GM12874 (cell line): ENCODE results near the gene IDUA.

Experiments
- TF ChIP-seq, protein P1 (sequence below): IDR thresholded peaks from 2 replicates; pipeline ENCODE4 v1.5.1; 2011; ENCODE audit warnings: low read depth, mild to moderate bottlenecking, control low read depth, low read length, moderate library complexity; ENCODE audit not compliant: insufficient read depth

Gene IDUA

GRCh38 chr4:1010395-1011021 is 23.7 kb downstream of the IDUA start:
- TF ChIP-seq, protein P1, sequence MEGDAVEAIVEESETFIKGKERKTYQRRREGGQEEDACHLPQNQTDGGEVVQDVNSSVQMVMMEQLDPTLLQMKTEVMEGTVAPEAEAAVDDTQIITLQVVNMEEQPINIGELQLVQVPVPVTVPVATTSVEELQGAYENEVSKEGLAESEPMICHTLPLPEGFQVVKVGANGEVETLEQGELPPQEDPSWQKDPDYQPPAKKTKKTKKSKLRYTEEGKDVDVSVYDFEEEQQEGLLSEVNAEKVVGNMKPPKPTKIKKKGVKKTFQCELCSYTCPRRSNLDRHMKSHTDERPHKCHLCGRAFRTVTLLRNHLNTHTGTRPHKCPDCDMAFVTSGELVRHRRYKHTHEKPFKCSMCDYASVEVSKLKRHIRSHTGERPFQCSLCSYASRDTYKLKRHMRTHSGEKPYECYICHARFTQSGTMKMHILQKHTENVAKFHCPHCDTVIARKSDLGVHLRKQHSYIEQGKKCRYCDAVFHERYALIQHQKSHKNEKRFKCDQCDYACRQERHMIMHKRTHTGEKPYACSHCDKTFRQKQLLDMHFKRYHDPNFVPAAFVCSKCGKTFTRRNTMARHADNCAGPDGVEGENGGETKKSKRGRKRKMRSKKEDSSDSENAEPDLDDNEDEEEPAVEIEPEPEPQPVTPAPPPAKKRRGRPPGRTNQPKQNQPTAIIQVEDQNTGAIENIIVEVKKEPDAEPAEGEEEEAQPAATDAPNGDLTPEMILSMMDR = no peak

GRCh38 chr4:1011022-1011665 is 24.3 kb downstream of the IDUA start, which contains the start of gene FGFRL1:
FGFRL1 (plus strand) TSS chr4:1011626; CDS start chr4:1012486, 860 bp downstream.
- TF ChIP-seq, protein P1 = no peak

DNA sequence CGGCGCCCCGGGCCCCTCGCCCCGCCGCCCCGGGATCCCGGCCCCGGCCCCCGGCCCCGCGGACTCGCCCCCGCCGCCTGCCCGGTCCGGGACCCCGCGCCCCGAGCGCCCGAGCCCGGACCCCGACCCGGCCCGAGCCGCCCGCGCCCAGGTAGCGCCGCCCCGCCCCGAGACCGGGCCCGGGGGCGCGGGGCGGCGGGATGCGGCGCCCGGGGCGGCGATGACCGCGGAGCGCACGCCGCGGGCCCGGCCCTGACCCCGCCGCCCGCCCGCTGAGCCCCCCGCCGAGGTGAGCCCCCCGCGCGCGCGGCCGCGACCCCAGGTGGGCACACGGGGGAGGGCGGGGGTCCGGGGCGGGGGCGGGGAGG is 24.8 kb downstream of the IDUA start:
- TF ChIP-seq, protein P1 = no peak

DNA sequence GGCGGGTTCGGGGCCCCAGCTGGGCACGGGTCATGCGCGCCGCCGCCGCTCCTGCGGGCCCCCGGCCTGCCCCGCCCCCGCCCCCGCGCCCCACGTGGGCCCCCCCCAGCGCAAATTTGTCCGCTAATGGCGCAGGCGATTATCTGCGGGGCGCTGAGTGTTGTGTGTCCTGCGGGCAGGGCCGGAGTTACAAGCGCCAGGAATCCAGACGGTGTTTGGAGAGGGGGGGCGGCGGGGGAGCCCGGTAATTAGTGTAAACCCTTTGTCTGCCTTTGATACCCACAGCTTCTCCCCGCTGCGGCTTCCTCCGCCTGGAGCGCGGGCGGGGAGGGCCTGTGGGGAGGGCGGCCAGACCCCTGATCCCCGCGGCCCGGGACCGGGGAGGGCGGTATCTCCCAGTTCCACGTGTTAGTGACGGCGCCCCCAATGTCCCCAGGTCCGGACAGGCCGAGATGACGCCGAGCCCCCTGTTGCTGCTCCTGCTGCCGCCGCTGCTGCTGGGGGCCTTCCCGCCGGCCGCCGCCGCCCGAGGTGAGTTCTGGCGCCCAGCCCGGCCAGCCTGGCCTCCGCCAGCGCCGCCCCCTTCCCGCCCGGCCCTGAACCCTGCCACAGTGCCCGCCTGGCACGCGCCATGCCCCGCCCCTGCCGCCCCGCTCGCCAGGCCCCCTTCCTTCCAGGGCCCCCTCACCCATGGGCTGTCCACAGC is 25.3 kb downstream of the IDUA start:
- TF ChIP-seq, protein P1 = no peak

GRCh38 chr4:1013225-1014073 is 26.6 kb downstream of the IDUA start:
- TF ChIP-seq, protein P1 = no peak

DNA sequence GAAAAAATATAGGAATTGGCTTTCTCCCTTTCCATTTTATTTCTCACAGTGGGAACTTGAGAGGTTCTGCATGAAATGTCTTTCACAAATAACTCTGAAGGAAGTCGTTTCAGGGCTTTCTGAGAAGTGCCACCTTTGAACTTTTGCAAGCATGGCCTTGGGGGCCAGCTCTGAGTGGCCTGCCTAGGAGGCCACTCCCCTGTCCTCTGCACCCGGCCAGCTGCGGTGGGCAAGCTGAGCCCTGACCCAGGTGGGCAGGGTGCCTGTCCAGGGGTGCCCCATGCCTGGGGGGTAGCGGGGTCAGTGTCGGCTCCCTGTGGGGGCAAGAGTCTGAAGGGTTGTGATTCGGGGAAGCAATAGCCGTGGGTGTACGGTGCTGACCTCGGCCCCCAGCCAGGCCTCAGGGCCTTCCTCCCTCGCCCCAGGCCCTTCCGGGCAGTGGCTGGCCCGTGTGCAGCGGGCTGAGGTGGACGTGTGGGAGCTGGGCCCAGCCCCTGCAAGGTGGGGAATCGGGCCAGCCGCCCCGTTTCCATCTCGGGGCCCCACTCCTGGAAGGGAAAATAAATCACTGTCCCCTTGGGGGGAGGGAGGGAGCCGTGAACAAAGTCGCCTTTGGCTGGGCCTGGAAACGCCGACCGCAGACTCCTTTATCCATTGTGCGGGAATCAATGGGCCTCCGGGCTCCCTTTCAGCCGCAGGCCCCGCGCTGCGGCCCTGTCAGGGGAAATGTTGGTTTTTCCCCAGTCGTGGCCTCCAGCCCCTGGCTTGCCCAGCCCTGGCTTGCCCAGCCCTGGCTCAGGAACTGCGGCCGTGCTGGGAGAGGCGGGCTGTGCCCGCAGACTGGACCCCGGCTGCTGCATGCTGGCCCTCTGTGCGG is 27.7 kb downstream of the IDUA start:
- TF ChIP-seq, protein P1 = no peak
